LoVo (cell line): Measurements from ENCODE around the gene TCF12.

Experiments
- DNase-seq: peaks from one replicate; pipeline ENCODE4 v3.0.0-alpha.2; 2016; ENCODE audit warnings: low spot score

TCF12 gene

GRCh38 chr15:57218826-57219576 is 300.6 kb downstream of the TCF12 start:
- peak; percentile 66 for DNase-seq

- DNase-seq = no peak
Observed at GRCh38 chr15:57220205-57220604, 301.8 kb downstream of the TCF12 start.

GRCh38 chr15:57221134-57221533 is 302.7 kb downstream of the TCF12 start:
- no peak for DNase-seq

GRCh38 chr15:57223345-57223744 is 304.9 kb downstream of the TCF12 start:
- DNase-seq = no peak

GRCh38 chr15:57223887-57224286 is 305.4 kb downstream of the TCF12 start:
- no peak for DNase-seq

- DNase-seq = no peak
Observed at GRCh38 chr15:57224664-57225063, 306.2 kb downstream of the TCF12 start.

GRCh38 chr15:57227166-57227565 is 308.7 kb downstream of the TCF12 start:
- DNase-seq = no peak

- no peak for DNase-seq
Observed at GRCh38 chr15:57227899-57228298, 309.5 kb downstream of the TCF12 start.

- DNase-seq = no peak
Observed at GRCh38 chr15:57228395-57228794, 310.0 kb downstream of the TCF12 start.

GRCh38 chr15:57229051-57229450 is 310.6 kb downstream of the TCF12 start:
- no peak for DNase-seq

GRCh38 chr15:57231559-57231958 is 313.1 kb downstream of the TCF12 start:
- no peak for DNase-seq

GRCh38 chr15:57234156-57234555 is 315.7 kb downstream of the TCF12 start:
- no peak for DNase-seq

- DNase-seq = no peak
Observed at GRCh38 chr15:57235186-57235585, 316.7 kb downstream of the TCF12 start.

- no peak for DNase-seq
Observed at GRCh38 chr15:57235873-57236272, 317.4 kb downstream of the TCF12 start.

GRCh38 chr15:57236561-57237300 is 318.3 kb downstream of the TCF12 start:
- no peak for DNase-seq

- DNase-seq = no peak
Observed at GRCh38 chr15:57237301-57237642, 318.8 kb downstream of the TCF12 start.

GRCh38 chr15:57237676-57238075 is 319.2 kb downstream of the TCF12 start:
- DNase-seq = no peak

GRCh38 chr15:57245130-57245529 is 326.7 kb downstream of the TCF12 start:
- DNase-seq = no peak

GRCh38 chr15:57245714-57246113 is 327.3 kb downstream of the TCF12 start:
- DNase-seq = no peak

GRCh38 chr15:57248074-57248473 is 329.6 kb downstream of the TCF12 start:
- DNase-seq = no peak

- DNase-seq = no peak
Observed at GRCh38 chr15:57251308-57251707, 332.9 kb downstream of the TCF12 start.

GRCh38 chr15:57251941-57252340 is 333.5 kb downstream of the TCF12 start:
- no peak for DNase-seq

- no peak for DNase-seq
Observed at GRCh38 chr15:57253082-57253481, 334.6 kb downstream of the TCF12 start.

- no peak for DNase-seq
Observed at GRCh38 chr15:57253500-57253899, 335.1 kb downstream of the TCF12 start.
